GM21619 (cell line): ENCODE data around the gene ATP11B.

Source experiments
- ATAC-seq: cut with Tn5 transposase; IDR thresholded peaks from one replicate; pipeline ENCODE4 v1.9.1; 2021; ENCODE audit not compliant: unreplicated experiment

ATP11B gene

DNA sequence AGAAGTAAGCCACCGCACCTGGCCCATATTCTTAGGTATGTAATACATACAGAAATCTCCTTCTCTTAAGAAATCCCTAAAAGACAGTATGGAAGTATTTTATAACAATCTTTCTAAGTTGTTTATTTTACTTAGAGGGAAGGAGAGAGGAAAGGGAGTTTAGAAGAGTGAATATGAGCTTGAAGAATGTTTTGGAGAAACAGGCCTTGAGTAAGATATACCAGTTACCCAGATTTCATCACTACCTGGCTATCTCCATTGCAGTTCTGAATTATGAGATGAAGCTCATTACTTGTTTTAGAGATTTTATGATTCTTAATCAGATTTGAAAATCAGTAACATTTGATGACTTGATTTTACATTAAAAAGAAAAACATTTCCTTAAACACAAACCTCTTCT lies 115.2 kb downstream of the ATP11B start:
- no peak for ATAC-seq

DNA sequence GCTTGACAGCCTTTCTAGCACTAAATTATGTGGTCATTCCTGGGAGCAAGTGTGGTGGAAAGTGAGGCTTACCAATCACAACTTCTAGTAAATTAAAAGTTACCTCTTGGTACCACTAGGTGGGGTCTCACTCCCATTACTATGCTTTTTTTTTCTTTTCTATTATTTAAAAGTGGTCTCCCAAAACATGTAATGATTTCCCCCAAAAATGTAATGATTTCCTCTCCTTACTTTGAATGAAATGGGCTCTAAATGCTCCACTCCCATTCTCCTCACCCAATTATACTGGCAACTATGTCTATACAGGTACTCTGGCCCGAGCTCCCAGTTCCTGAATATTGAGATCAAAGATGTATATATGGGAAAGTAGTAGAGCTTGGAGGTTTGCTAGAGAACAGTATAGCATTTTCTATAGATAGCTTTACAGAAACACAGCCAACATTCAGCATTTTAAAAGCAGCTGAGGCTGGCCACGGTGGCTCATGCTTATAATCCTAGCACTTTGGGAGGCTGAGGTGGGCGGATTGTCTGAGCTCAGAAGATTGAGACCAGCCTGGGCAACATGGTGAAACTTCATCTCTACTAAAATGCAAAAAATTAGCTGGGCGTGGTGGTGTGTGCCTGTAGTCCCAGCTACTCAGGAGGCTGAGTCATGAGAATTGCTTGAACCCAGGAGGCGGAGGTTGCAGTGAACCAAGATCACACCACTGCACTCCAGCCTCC lies 116.2 kb downstream of the ATP11B start:
- no peak for ATAC-seq

DNA sequence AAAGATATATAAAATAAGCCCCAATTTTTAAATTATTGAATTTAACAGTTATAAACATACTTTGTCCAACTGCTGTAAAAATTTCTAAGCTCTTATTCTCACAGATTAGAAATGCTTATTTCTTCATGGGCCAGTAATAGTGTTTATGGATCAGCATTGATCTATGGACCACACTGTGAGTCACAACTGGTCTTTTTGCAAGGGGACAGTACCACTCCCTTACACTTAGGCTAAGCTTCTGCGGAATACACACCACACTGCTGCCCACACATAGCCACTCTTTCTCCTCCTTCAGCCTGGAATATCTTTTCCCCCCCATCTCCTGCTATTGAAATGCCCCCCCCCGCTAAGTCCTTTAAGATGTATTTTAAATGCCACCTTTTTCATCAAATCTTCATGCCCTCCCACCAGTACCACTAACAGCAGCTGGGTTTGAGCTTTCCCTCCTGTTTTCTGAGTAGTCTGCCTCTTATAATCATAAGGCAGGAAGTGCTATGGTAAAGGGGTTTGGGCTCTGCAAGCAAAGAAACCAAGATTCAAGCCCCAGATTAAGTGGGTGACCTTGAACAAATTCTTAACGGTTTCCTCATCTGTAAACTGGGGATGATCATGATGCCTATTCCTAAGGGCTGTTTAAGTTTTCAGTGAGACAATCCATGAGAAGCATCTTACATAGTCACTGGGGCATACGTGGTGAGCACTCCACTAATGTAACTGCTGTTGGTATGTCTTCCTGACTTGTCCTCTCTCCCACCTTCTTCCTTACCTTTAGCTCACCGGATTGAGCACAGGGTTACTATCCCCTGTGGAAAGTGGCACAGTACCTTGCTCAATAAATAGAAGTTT lies 117.9 kb downstream of the ATP11B start:
- no peak for ATAC-seq

DNA sequence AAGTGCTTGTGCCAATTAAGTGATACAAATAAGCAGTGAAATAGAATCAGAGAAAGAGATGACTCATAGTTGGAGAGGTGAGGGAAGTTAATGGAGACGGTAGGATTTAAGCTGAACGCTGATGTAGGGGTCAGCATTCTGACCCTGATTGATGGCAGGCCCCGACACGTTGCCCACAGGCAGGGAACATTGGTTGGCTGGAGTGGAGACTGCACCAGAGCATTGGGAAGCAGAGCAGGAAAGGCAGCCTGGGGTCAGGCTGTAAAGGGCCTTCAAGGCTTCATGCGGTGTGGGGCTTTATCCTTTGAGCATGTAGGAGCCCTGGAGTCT lies 118.4 kb downstream of the ATP11B start:
- no peak for ATAC-seq

DNA sequence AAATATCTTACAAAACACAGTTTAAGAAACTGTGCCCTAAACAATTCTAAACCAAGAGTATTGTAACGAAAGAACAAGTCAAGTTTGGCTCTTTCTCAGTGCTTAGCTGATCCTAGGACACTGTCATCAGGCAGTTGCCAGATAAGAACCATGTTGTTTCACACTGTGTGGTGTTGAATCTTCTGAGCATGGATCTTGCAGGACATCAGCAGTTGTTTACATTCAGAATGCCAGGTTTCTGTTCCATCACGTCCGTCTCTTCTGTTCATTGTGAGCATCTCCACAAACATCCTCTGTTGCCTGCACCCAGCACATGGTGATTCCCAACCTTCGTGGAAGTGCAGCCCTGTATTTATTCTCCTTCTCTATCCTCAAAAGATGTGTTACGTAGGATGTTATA lies 119.2 kb downstream of the ATP11B start:
- ATAC-seq = no peak

DNA sequence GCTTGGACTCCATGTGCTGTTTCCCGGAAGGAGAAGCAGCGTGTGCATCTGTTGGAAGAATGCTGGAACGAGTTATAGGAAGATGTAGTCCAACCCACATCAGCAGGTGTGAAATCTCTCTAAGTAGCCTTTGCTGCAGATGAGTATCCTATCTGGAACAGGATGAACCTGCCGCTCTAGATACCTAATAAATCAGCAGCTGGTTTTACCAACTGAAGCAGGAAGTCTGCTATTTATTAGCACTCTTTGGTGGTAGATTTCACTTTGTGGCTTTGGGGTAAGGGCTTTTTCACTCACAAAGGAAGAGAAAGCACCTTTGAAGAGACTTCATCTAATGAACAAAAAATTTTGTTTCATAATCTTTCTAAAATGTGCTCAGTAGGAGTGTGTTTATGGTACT lies 120.6 kb downstream of the ATP11B start:
- ATAC-seq = peak; percentile 92

DNA sequence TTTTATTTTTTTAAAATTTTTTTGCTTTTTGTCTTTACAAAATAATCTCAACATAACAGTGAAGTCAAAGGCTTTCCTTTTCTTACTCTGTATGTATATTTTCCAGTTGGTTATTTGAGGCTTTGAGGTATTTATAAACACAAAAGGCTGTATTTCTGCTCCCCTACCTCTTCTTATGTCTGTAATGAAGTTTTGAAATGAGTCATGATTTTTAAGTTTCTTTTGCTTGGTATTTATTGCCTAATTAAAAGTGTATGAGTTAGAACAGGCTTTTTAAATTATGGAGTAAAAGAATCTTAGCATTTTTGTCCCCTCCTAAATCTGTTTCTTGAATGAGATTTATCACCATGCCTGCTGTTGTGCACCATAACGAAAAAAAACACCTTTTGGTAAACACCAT lies 121.0 kb downstream of the ATP11B start:
- ATAC-seq = peak; percentile 38

DNA sequence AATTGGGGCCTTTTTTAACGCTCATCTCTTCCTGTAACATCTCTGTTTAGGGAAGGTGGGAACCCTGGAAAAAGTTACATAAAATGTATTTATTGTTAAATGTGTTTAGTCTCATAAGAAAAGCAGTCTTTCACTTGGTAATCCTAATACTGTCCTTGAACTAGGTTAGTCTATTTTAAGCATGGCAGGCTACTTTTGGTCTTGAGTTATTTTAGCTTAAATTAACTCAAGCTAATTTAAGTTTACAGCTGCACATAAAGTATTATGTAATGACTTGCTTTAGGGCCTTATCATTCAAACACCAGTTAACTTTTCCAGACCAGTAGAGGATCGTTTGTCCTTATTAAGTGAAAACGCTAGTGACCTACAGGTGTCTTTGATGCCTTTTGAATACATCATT lies 123.8 kb downstream of the ATP11B start:
- no peak for ATAC-seq

DNA sequence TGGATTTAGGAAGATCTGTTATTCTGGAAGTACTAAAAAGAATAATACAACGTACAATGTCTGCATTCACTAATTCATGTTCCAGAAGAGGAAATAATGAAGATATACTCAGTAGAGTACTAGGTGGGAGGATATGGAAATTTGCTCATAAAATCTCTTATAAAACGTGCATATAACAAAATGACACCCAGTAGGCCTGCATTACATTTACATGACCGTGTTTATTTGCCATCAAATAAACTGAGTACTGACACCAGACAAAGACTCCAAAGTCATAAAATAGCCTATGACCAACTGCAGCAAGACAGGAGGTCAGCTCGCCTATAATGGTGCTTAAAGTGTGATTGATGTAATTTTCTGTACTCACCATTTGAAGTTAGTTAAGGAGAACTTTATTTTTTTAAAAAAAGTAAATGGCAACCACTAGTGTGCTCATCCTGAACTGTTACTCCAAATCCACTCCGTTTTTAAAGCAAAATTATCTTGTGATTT lies 126.6 kb downstream of the ATP11B start:
- ATAC-seq = no peak

DNA sequence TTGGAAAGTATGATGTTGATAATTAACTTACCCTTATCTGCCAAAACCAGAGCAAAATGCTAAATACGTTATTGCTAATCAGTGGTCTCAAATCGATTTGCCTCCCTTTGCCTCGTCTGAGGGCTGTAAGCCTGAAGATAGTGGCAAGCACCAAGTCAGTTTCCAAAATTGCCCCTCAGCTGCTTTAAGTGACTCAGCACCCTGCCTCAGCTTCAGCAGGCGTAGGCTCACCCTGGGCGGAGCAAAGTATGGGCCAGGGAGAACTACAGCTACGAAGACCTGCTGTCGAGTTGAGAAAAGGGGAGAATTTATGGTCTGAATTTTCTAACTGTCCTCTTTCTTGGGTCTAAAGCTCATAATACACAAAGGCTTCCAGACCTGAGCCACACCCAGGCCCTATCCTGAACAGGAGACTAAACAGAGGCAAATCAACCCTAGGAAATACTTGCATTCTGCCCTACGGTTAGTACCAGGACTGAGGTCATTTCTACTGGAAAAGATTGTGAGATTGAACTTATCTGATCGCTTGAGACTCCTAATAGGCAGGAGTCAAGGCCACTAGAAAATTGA lies 127.3 kb downstream of the ATP11B start:
- ATAC-seq = no peak

DNA sequence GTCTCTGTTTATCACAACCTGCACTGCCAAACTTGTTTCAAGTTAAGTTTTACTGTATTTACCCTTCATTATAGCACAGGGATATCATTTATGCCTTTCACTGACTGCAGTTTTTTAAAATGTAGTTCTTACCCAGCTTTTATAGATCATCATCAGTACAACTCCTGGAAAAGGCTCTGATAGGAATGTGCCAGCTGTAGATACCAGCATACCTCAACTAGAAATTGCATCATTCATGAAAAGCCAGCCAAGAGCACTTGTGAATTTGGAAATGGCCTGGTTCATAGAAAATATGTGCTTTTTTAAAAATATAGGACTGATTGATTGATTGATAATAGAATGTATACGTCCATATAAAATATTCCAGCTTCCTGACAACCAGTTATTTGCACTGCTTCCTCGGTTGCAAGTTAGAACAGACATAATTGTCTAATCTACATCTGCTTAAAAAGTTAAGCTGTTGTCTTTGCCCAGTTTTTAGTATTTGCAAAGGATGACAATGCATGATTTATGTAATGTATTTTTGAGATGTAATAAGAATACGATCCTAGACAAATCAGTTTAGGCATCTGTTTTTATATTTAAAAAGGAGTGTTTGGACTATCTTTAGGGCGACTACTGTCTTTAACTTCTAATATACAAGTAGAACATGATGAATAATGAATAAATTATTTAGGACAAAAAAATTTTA lies 128.5 kb downstream of the ATP11B start:
- no peak for ATAC-seq

DNA sequence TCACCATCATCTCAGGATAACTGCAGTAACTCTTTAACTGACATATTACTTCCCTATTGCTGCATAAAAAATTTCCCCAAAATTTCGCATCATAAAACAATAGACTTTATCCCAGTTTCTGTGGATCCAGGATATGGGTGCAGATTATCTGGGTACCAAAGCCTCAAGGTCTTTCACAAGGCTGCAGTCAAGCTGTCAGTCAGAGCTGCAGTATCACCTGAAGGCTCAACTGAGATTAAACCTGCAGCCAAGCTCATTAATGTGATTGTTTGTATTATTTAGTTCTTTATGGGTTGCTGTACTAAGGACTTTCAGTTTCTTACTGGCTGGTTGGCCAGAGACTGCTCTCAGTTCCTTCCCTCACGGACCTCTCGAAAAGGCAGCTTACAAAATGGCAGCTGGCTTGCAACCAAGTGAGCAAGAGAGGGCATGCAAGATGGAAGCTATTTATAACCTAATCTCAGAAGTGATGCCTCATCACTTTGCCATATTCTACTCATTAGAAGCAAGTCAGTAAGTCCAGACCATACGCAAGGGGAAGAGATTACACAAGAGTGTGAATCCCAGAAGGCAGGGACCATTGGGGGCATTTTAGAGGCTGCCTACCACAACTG lies 132.1 kb downstream of the ATP11B start:
- ATAC-seq = peak; percentile 98

DNA sequence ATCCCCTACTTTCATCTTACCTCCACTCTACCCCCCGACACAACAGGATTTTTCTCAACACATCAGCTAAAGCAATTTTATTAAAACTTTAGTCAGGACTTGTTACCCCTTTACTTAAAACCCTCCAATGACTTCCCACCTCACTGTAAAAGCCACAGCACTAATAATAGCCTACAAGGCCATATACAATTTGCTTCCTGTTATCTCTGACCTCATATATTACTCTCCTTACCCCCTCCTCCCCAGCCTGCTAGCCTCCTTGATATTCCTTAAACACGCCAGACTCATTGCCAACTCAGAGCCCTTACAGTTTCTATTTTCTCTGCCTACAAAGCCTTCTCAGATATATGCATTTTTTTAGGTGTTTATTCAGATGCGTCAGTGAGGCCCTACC lies 132.6 kb downstream of the ATP11B start:
- no peak for ATAC-seq

DNA sequence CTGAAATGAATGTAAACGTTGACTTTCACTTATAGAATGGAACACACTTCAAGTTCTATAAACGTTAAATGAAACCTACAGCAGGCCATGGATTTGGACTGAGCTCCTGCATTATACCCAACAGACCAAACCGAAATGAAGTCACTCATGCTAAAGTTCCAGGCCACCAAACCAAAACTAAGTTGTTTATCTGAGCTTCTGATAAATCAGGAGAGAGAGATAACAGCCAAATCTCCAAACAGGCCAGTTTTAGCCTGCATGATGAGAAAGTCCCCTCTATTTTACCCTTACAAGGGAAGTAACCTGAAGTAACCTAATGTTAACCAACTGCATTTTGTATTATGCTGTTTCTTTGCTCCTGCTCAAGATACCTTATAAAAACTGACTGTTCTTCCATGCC lies 142.5 kb downstream of the ATP11B start:
- no peak for ATAC-seq

DNA sequence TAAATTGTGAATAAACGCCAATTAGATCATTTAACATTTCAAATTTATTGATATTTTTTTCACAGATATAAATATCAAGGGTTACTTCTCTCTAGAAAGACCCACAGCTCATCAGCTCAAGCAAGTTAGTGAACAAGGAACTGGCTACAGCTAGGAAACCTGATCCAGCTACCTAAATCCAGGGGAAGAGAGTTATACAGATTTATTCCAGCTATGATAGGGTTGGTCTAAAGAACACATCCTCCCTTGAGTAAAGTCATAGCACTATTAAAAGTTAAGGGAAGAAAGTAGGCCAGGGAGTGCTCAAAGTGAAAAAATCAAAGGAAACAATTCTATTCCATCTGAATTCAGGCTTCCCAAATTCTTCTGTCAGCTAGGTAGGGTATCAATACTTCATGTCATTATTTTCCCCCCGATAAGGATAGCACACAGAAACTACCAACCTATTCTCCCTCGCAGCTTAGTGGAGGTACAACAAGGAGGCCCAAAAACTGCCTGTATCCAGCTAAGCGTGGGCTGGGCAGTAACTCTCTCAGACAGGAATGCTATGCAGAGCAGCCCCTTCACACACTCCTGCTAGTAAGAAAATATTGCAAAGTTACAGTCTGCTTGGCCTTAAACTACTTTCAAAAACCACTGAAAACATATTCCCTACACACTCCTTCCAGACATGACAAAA lies 143.1 kb downstream of the ATP11B start:
- ATAC-seq = no peak

DNA sequence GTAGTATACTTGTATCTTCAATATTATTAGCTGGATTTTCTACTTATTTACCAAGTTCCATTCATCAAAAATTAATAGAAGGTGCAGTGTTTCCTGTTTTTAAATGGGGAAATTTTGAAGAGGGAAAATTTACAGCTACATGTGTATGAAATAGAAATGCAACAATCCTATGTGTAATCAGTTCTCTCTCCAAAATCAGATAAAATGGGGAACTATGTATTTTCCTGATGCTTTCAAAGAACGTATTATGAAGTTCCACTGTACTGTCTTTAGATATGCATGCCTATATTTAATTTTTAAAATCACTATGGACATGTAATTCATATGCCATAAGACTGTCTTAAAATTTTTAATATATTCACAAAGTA lies 143.6 kb downstream of the ATP11B start:
- no peak for ATAC-seq

DNA sequence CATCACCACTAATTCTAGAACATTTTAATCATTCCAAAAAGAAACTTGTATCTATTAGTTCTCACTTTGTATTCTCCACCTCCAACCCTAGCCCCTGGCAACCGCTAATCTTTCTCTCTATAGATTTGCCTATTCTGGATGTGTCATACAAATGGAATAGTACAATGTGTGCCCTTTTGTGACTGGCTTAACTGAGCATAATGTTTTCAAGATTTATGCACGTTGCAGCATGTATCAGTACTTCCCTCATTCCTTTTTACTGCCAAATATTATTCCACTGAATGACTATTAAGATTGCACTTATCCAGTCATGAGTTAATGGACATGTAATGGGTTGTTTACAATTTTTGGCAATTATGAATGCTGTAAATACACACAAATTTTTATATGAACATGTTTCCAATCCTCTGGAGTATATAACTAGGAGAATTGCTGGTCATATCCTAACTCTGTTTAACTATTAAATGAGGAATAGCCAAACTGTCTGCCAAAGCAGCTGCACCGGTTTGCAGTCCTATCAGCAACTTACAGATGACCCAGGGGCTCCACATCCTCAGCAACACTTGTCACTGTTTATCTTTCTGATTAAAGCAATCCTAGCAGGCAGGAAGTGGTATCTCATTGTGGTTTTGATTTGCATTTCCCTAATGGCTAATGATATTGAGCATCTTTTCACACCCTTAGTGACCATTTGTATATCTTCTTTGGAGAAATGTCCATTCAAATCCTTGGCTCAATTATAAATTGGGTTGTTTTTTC lies 144.2 kb downstream of the ATP11B start:
- peak; percentile 99 for ATAC-seq

DNA sequence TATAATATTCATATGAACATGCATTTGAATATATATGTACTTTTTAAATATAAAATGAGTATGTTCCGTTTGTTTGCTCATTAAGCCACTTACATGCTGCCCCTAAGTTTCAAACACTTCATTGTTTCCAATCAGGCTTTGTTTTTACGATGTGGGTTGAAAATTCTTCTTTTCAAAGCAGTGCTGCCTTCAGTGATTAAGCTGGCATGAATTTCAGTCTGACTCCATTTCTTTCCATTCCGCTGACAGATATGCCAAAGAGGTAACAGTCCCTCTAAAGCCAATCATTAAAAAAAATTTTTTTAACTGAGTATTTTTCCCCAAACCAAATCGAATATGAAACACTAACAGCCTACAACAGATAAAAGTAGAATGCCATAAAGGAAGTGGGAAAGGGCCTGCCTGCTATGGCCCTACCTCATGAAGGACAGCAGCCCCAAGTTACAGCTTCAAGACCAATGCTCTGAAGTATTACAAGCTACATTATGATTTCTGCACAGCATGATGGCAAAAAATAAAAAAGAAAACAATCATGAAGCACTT lies 147.0 kb downstream of the ATP11B start:
- no peak for ATAC-seq

DNA sequence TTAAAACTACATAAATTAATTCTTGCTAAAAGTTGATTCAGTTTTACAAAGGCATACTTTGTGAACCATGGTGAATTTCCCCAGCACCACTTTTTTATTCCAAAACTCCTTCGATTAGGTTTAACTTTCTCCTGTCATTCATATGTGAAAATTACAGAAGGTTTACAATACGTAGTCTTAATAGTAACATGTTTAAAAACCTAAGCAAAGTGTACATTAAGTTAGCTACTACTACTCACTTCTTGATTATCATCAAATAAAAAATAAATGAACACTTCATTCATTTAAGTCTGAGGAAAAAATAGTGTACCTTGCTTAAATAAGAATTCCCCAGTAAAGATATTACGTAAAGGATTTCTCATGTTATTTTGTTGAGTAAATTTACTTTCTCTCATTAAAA lies 148.4 kb downstream of the ATP11B start:
- ATAC-seq = no peak

DNA sequence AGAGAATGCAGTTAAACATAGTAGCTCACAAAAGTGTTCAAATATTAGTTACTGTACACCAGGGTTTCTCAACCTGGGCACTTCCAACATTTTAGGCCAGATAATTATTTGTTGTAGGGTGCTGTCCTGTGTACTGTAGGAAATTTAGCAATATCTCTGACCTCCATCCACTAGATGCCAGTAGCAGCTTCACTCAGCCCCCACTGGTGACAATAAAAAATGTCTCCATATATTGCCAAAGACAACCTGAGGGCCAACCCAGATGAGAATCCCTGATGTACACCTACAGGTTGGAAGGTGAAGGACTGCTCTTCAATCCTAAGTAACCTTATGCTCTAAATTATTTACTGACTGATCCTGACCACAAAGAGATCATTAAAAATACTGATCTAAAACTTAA lies 154.6 kb downstream of the ATP11B start:
- ATAC-seq = no peak
